ENCODE measurements around the gene METTL9.

GRCh38 chr16:21610766-21611165 is 11.4 kb downstream of the METTL9 start:
- TF ChIP-seq, protein P1, sequence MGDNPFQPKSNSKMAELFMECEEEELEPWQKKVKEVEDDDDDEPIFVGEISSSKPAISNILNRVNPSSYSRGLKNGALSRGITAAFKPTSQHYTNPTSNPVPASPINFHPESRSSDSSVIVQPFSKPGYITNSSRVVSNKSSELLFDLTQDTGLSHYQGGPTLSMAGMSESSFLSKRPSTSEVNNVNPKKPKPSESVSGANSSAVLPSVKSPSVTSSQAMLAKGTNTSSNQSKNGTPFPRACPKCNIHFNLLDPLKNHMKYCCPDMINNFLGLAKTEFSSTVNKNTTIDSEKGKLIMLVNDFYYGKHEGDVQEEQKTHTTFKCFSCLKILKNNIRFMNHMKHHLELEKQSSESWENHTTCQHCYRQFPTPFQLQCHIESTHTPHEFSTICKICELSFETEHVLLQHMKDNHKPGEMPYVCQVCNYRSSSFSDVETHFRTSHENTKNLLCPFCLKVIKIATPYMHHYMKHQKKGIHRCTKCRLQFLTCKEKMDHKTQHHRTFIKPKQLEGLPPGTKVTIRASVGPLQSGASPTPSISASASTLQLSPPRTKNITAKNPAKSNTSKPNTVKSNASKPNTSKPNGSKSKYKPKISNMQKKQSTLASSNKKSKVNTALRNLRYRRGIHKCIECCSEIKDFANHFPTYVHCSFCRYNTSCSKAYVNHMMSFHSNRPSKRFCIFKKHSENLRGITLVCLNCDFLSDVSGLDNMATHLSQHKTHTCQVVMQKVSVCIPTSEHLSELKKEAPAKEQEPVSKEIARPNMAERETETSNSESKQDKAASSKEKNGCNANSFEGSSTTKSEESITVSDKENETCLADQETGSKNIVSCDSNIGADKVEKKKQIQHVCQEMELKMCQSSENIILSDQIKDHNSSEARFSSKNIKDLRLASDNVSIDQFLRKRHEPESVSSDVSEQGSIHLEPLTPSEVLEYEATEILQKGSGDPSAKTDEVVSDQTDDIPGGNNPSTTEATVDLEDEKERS (tag by site-specific recombination; IDR thresholded peaks at IDR 0.05) = no peak
- no peak for TF ChIP-seq SP2 (tag by site-specific recombination; IDR thresholded peaks at IDR 0.05)
- TF ChIP-seq, protein P2, sequence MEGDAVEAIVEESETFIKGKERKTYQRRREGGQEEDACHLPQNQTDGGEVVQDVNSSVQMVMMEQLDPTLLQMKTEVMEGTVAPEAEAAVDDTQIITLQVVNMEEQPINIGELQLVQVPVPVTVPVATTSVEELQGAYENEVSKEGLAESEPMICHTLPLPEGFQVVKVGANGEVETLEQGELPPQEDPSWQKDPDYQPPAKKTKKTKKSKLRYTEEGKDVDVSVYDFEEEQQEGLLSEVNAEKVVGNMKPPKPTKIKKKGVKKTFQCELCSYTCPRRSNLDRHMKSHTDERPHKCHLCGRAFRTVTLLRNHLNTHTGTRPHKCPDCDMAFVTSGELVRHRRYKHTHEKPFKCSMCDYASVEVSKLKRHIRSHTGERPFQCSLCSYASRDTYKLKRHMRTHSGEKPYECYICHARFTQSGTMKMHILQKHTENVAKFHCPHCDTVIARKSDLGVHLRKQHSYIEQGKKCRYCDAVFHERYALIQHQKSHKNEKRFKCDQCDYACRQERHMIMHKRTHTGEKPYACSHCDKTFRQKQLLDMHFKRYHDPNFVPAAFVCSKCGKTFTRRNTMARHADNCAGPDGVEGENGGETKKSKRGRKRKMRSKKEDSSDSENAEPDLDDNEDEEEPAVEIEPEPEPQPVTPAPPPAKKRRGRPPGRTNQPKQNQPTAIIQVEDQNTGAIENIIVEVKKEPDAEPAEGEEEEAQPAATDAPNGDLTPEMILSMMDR (tag by site-specific recombination; IDR thresholded peaks at IDR 0.05) = no peak
- no peak for TF ChIP-seq ZNF433 (tag by site-specific recombination; IDR thresholded peaks at IDR 0.05; ENCODE audit: low read depth)
- no peak for TF ChIP-seq ZNF140 (tag by site-specific recombination; IDR thresholded peaks at IDR 0.05)
- TF ChIP-seq, protein P3, sequence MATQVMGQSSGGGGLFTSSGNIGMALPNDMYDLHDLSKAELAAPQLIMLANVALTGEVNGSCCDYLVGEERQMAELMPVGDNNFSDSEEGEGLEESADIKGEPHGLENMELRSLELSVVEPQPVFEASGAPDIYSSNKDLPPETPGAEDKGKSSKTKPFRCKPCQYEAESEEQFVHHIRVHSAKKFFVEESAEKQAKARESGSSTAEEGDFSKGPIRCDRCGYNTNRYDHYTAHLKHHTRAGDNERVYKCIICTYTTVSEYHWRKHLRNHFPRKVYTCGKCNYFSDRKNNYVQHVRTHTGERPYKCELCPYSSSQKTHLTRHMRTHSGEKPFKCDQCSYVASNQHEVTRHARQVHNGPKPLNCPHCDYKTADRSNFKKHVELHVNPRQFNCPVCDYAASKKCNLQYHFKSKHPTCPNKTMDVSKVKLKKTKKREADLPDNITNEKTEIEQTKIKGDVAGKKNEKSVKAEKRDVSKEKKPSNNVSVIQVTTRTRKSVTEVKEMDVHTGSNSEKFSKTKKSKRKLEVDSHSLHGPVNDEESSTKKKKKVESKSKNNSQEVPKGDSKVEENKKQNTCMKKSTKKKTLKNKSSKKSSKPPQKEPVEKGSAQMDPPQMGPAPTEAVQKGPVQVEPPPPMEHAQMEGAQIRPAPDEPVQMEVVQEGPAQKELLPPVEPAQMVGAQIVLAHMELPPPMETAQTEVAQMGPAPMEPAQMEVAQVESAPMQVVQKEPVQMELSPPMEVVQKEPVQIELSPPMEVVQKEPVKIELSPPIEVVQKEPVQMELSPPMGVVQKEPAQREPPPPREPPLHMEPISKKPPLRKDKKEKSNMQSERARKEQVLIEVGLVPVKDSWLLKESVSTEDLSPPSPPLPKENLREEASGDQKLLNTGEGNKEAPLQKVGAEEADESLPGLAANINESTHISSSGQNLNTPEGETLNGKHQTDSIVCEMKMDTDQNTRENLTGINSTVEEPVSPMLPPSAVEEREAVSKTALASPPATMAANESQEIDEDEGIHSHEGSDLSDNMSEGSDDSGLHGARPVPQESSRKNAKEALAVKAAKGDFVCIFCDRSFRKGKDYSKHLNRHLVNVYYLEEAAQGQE (tag by site-specific recombination; IDR thresholded peaks at IDR 0.05) = no peak
- TF ChIP-seq ZNF701 (tag by site-specific recombination; IDR thresholded peaks at IDR 0.05) = no peak
- TF ChIP-seq, protein P4, sequence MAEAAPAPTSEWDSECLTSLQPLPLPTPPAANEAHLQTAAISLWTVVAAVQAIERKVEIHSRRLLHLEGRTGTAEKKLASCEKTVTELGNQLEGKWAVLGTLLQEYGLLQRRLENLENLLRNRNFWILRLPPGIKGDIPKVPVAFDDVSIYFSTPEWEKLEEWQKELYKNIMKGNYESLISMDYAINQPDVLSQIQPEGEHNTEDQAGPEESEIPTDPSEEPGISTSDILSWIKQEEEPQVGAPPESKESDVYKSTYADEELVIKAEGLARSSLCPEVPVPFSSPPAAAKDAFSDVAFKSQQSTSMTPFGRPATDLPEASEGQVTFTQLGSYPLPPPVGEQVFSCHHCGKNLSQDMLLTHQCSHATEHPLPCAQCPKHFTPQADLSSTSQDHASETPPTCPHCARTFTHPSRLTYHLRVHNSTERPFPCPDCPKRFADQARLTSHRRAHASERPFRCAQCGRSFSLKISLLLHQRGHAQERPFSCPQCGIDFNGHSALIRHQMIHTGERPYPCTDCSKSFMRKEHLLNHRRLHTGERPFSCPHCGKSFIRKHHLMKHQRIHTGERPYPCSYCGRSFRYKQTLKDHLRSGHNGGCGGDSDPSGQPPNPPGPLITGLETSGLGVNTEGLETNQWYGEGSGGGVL (tag by site-specific recombination; IDR thresholded peaks at IDR 0.05) = no peak
- TF ChIP-seq YY1 (tag by site-specific recombination; IDR thresholded peaks at IDR 0.05) = no peak
